HG02588 (cell line): Measurements from ENCODE around the gene GOLGA6L9.
"Not testable (repeated sequence)": the region's sequence is repeated elsewhere in the genome, so short reads cannot be mapped to it uniquely, and the experiment has no call there.

Source experiments
- ATAC-seq: cut with Tn5 transposase; IDR thresholded peaks from one replicate; pipeline ENCODE4 v1.9.1; 2021; ENCODE audit warnings: mild to moderate bottlenecking, moderate library complexity; ENCODE audit not compliant: unreplicated experiment

Gene GOLGA6L9

GRCh38 chr15:82429693-82430092 is at the start of gene GOLGA6L9:
GOLGA6L9 (plus strand) TSS chr15:82429816; CDS start chr15:82430080, 264 bp downstream.
- not testable (repeated sequence) for ATAC-seq

- not testable (repeated sequence) for ATAC-seq
These were observed 48.2 kb upstream of the GOLGA6L9 start for GRCh38 chr15:82381330-82381955.

- not testable (repeated sequence) for ATAC-seq
These were observed 42.4 kb upstream of the GOLGA6L9 start for GRCh38 chr15:82387209-82387608.

- not testable (repeated sequence) for ATAC-seq
These were observed 39.5 kb upstream of the GOLGA6L9 start for GRCh38 chr15:82390152-82390551.

GRCh38 chr15:82392077-82392476 is 37.5 kb upstream of the GOLGA6L9 start:
- not testable (repeated sequence) for ATAC-seq

- no peak for ATAC-seq
These were observed 35.9 kb upstream of the GOLGA6L9 start for GRCh38 chr15:82393671-82394070.

GRCh38 chr15:82395788-82396187 is 33.8 kb upstream of the GOLGA6L9 start:
- not testable (repeated sequence) for ATAC-seq

GRCh38 chr15:82397817-82398216 is 31.8 kb upstream of the GOLGA6L9 start:
- ATAC-seq: no peak

- no peak for ATAC-seq
These were observed 30.8 kb upstream of the GOLGA6L9 start for GRCh38 chr15:82398785-82399184.

GRCh38 chr15:82399366-82400103 is 30.1 kb upstream of the GOLGA6L9 start:
- not testable (repeated sequence) for ATAC-seq

- not testable (repeated sequence) for ATAC-seq
These were observed 27.7 kb upstream of the GOLGA6L9 start for GRCh38 chr15:82401918-82402317.

- not testable (repeated sequence) for ATAC-seq
These were observed 27.3 kb upstream of the GOLGA6L9 start for GRCh38 chr15:82402341-82402740.

- ATAC-seq: not testable (repeated sequence)
These were observed 23.4 kb upstream of the GOLGA6L9 start for GRCh38 chr15:82406211-82406610.

- ATAC-seq: not testable (repeated sequence)
These were observed 19.3 kb upstream of the GOLGA6L9 start for GRCh38 chr15:82410306-82410705.

- not testable (repeated sequence) for ATAC-seq
These were observed 18.0 kb upstream of the GOLGA6L9 start for GRCh38 chr15:82411595-82411994.

- ATAC-seq: not testable (repeated sequence)
These were observed 15.0 kb upstream of the GOLGA6L9 start for GRCh38 chr15:82414525-82415191.

- ATAC-seq: not testable (repeated sequence)
These were observed 9.1 kb upstream of the GOLGA6L9 start for GRCh38 chr15:82420516-82420915.

GRCh38 chr15:82420966-82421365 is 8.7 kb upstream of the GOLGA6L9 start:
- not testable (repeated sequence) for ATAC-seq

- not testable (repeated sequence) for ATAC-seq
These were observed 2.5 kb upstream of the GOLGA6L9 start for GRCh38 chr15:82427117-82427516.

GRCh38 chr15:82445420-82445819 is 15.8 kb downstream of the GOLGA6L9 start:
- ATAC-seq: not testable (repeated sequence)

GRCh38 chr15:82457336-82457735 is 27.7 kb downstream of the GOLGA6L9 start:
- ATAC-seq: not testable (repeated sequence)
